Loucy (cell line): ENCODE data around the gene CSKMT.

Experiments
- H2AFZ ChIP-seq: fragments of 200-600 bp; sonication (generic); 2 replicates; pipeline ENCODE4 v1.6.0; 2016; ENCODE audit warnings: antibody characterized with exemption, mild to moderate bottlenecking, low read length, moderate library complexity
- H3F3A ChIP-seq: fragments of 200-600 bp; 2 replicates; pipeline ENCODE4 v1.6.0; 2016; ENCODE audit warnings: antibody characterized with exemption, low read depth, mild to moderate bottlenecking
- H3K27me3 ChIP-seq: fragments of 200-600 bp; sonication (generic); 2 replicates; pipeline ENCODE4 v1.6.1; 2014; ENCODE audit warnings: low read length, mild to moderate bottlenecking; ENCODE audit not compliant: insufficient read depth, poor library complexity, severe bottlenecking
- H3K36me3 ChIP-seq: fragments of 200-600 bp; sonication (generic); 2 replicates; pipeline ENCODE4 v1.6.1; 2016; ENCODE audit warnings: low read length; ENCODE audit not compliant: insufficient read depth
- H3K4me1 ChIP-seq: fragments of 200-600 bp; sonication (generic); 2 replicates; pipeline ENCODE4 v1.5.1; 2014; ENCODE audit warnings: low read length, mild to moderate bottlenecking; ENCODE audit not compliant: insufficient read depth, poor library complexity, severe bottlenecking
- H3K4me2 ChIP-seq: fragments of 200-600 bp; sonication (generic); 2 replicates; pipeline ENCODE4 v1.6.0; 2014; ENCODE audit warnings: antibody characterized with exemption, low read length, low read depth, mild to moderate bottlenecking; ENCODE audit not compliant: poor library complexity, severe bottlenecking
- H3K4me3 ChIP-seq: fragments of 200-600 bp; sonication (generic); 2 replicates; pipeline ENCODE4 v1.5.1; 2014; ENCODE audit warnings: low read length, mild to moderate bottlenecking, mixed read lengths; ENCODE audit not compliant: poor library complexity, severe bottlenecking
- H3K79me2 ChIP-seq: fragments of 200-600 bp; sonication (generic); 2 replicates; pipeline ENCODE4 v1.6.1; 2014; ENCODE audit warnings: low read length; ENCODE audit not compliant: insufficient read depth
- H3K9ac ChIP-seq: fragments of 200-600 bp; sonication (generic); 2 replicates; pipeline ENCODE4 v1.6.0; 2014; ENCODE audit warnings: mild to moderate bottlenecking, low read depth, low read length, moderate library complexity; ENCODE audit not compliant: poor library complexity, severe bottlenecking
- H3K9me2 ChIP-seq: fragments of 200-600 bp; sonication (generic); replicated peaks from 2 replicates; pipeline ENCODE4 v1.6.1; 2016; ENCODE audit warnings: low read depth, low read length, mixed read lengths
- H3K9me3 ChIP-seq: fragments of 200-600 bp; sonication (generic); 2 replicates; pipeline ENCODE4 v1.6.1; 2014; ENCODE audit warnings: mild to moderate bottlenecking, antibody characterized with exemption, low read length, low read depth; ENCODE audit not compliant: insufficient read depth
- H4K20me1 ChIP-seq: fragments of 200-600 bp; sonication (generic); 2 replicates; pipeline ENCODE4 v1.6.0; 2014; ENCODE audit warnings: antibody characterized with exemption, low read length, mild to moderate bottlenecking; ENCODE audit not compliant: insufficient read depth, poor library complexity, severe bottlenecking
- EZH2phosphoT487 ChIP-seq: fragments of 200-600 bp; IDR thresholded peaks from 2 replicates; pipeline ENCODE4 v1.6.1; 2018; ENCODE audit warnings: antibody characterized with exemption, mild to moderate bottlenecking, moderate library complexity, borderline replicate concordance
- TF ChIP-seq, protein P1 (sequence below): fragments of 200-600 bp; sonication (generic); conservative IDR thresholded peaks from 2 replicates; pipeline ENCODE4 v1.5.1; 2014; ENCODE audit warnings: mild to moderate bottlenecking, antibody characterized with exemption, low read length

The CSKMT gene

DNA sequence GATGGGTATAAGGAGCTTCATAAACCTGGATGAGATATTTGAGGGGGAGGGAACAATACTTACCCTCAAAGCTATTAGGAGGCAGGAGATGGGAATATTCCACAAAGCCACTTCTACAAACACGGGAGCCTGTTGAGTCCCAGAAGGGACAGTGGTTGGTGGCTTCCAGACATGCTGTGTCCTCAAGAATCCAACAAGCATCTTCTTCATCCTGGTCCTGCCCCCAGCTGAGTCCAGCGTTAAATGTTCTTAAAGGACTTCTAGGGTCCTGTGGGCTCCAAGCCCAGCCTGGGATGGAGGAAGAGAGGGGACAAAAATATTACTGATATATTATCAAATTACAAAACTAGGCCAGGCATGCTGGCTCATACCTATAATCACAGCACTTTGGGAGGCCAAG is 2.3 kb downstream of the CSKMT start:
- H3K79me2 ChIP-seq: peaks cover 74% of the 10 kb centered on the region
- no peaks in the 10 kb centered on the region for H3K9me2 ChIP-seq
- H3K9me3 ChIP-seq: no peaks in the 10 kb centered on the region
- peaks cover 5% of the 10 kb centered on the region; the same call in 1 of the 2 replicates for H3F3A ChIP-seq
- no peak overlapping the region for H3K4me3 ChIP-seq
- peak overlapping the region; percentile 79 for H3K4me2 ChIP-seq
- peaks cover 44% of the 10 kb centered on the region for H3K4me1 ChIP-seq
- peaks cover 5% of the 10 kb centered on the region; the same call in 1 of the 2 replicates for H3K36me3 ChIP-seq
- H2AFZ ChIP-seq: no peak overlapping the region
- H4K20me1 ChIP-seq: peaks cover 21% of the 10 kb centered on the region
- TF ChIP-seq EZH2phosphoT487: no peak
- TF ChIP-seq, protein P1, sequence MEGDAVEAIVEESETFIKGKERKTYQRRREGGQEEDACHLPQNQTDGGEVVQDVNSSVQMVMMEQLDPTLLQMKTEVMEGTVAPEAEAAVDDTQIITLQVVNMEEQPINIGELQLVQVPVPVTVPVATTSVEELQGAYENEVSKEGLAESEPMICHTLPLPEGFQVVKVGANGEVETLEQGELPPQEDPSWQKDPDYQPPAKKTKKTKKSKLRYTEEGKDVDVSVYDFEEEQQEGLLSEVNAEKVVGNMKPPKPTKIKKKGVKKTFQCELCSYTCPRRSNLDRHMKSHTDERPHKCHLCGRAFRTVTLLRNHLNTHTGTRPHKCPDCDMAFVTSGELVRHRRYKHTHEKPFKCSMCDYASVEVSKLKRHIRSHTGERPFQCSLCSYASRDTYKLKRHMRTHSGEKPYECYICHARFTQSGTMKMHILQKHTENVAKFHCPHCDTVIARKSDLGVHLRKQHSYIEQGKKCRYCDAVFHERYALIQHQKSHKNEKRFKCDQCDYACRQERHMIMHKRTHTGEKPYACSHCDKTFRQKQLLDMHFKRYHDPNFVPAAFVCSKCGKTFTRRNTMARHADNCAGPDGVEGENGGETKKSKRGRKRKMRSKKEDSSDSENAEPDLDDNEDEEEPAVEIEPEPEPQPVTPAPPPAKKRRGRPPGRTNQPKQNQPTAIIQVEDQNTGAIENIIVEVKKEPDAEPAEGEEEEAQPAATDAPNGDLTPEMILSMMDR: no peak
- H3K9ac ChIP-seq: peak overlapping the region; percentile 89
- no peaks in the 10 kb centered on the region for H3K27me3 ChIP-seq

DNA sequence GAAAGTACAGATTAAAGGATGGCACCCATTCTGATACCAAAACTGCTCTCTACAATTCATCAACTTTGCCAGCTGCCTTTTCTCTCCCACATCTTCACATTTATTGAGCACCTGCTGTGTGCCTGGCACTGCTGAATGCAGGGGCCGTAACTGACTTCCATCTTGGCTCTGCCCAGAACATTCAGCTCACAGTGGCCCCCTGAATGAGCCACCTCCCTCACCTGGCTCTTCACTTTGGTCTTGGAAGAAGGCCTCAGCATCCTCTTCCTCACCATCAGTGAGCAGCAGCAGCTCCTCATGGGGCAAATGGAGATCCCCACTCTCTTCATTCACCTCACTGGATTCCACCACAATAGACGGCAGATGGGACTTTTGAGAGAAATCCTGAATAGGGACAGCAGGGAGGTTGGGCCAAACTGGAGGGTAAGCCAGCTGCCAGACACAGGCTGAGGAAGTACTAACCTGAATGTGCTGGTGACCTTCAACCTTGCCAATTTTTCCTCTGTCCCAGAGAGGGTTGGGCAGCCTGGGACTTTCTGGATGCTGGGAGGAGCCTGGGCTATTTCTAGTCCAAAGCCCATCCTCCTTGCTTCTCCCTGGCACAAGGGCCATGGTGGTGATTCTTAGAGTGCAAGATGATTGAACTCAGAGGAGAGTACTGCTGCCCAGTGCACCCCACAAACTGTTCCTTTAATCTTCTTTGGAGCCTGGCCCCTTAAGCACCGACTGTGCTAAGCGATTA is 4.5 kb downstream of the CSKMT start:
- peaks cover 52% of the 10 kb centered on the region for H3K4me1 ChIP-seq
- H3K27me3 ChIP-seq: no peaks in the 10 kb centered on the region
- H2AFZ ChIP-seq: no peak overlapping the region
- no peaks in the 10 kb centered on the region for H3K9me2 ChIP-seq
- no peaks in the 10 kb centered on the region; the same call in 1 of the 2 replicates for H3K36me3 ChIP-seq
- H4K20me1 ChIP-seq: peaks cover 27% of the 10 kb centered on the region
- no peaks in the 10 kb centered on the region for H3K9me3 ChIP-seq
- H3F3A ChIP-seq: peaks cover 3% of the 10 kb centered on the region; the same call in 1 of the 2 replicates
- peak overlapping the region; percentile 91 for H3K9ac ChIP-seq
- no peak overlapping the region for H3K4me3 ChIP-seq
- TF ChIP-seq EZH2phosphoT487: no peak
- TF ChIP-seq, protein P1: no peak
- H3K79me2 ChIP-seq: peaks cover 77% of the 10 kb centered on the region
- H3K4me2 ChIP-seq: peak overlapping the region; percentile 87

DNA sequence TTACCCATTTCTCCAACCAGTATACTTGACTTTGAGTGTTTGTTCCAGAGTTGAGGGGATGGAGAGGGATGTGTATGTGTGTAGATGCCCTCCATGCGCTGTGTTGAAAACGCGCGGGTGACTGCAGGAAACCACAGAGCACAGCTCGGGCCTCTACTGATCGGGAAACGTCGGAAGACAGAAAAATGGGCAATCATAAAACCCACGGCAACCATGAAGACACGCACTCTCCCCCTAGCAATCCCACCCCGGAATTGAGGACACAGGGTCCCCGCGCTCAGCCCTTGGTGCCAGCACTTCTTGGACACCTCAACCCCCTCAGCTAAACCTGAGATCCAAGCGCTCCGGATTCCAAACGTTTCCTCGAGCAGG is 6.1 kb downstream of the CSKMT start:
- Histone ChIP-seq H3K9me2 (no peaks in the 10 kb centered on the region), H3K4me3 (peak overlapping the region; percentile 80), H2AFZ (peak overlapping the region; percentile 91), H3K36me3 (no peaks in the 10 kb centered on the region; the same call in 1 of the 2 replicates), H3K4me1 (peaks cover 42% of the 10 kb centered on the region), H3K27me3 (no peaks in the 10 kb centered on the region), H3K9me3 (no peaks in the 10 kb centered on the region), H3F3A (no peaks in the 10 kb centered on the region; the same call in 1 of the 2 replicates), H4K20me1 (peaks cover 23% of the 10 kb centered on the region), H3K9ac (peak overlapping the region; percentile 91), H3K4me2 (peak overlapping the region; percentile 87), H3K79me2 (peaks cover 73% of the 10 kb centered on the region)
- TF ChIP-seq, protein P1: no peak
- no peak for TF ChIP-seq EZH2phosphoT487
